GM23338 (cell line): Measurements from ENCODE around the gene TCF7L2. TPM values are rescaled to one million over a fixed set of nuclear protein-coding genes. Genes with fewer than 3 reads are reported as not detected.

Experiments
- ATAC-seq: fragments of 200-7000 bp; cut with Tn5 transposase; 3 replicates; pipeline ENCODE4 v1.9.1; 2020
- DNase-seq: peaks from one replicate; pipeline ENCODE4 v3.0.0-alpha.2; 2015; ENCODE audit warnings: low spot score
- H2AFZ ChIP-seq: fragments of 200-600 bp; sonication (generic); 2 replicates; pipeline ENCODE4 v1.8.0; 2016; ENCODE audit warnings: antibody characterized with exemption, mild to moderate bottlenecking, moderate library complexity
- H3F3A ChIP-seq: fragments of 200-600 bp; sonication (generic); replicated peaks from 2 replicates; pipeline ENCODE4 v1.8.0; 2017; ENCODE audit warnings: antibody characterized with exemption, mixed run types, low read depth
- H3K27ac ChIP-seq: fragments of 200-600 bp; sonication (generic); 2 replicates; pipeline ENCODE4 v1.6.1; 2016; ENCODE audit warnings: low read depth
- H3K27me3 ChIP-seq: fragments of 200-600 bp; sonication (generic); 2 replicates; pipeline ENCODE4 v1.8.0; 2016; ENCODE audit warnings: mild to moderate bottlenecking, mixed run types, moderate library complexity; ENCODE audit not compliant: insufficient read depth
- H3K36me3 ChIP-seq: fragments of 200-600 bp; sonication (generic); 2 replicates; pipeline ENCODE4 v1.8.0; 2016; ENCODE audit warnings: mild to moderate bottlenecking; ENCODE audit not compliant: insufficient read depth
- H3K4me1 ChIP-seq: fragments of 200-600 bp; sonication (generic); 2 replicates; pipeline ENCODE4 v1.8.0; 2016; ENCODE audit warnings: mild to moderate bottlenecking, moderate library complexity; ENCODE audit not compliant: insufficient read depth
- H3K4me2 ChIP-seq: fragments of 200-600 bp; sonication (generic); 2 replicates; pipeline ENCODE4 v1.7.1; 2017; ENCODE audit warnings: mixed run types
- H3K4me3 ChIP-seq: fragments of 200-600 bp; sonication (generic); 2 replicates; pipeline ENCODE4 v1.6.1; 2016; ENCODE audit warnings: mixed run types
- H3K79me2 ChIP-seq: fragments of 200-600 bp; sonication (generic); replicated peaks from 2 replicates; pipeline ENCODE4 v1.8.0; 2017; ENCODE audit warnings: mild to moderate bottlenecking; ENCODE audit not compliant: insufficient read depth
- H3K9me2 ChIP-seq: fragments of 200-600 bp; sonication (generic); 2 replicates; pipeline ENCODE4 v1.8.0; 2017; ENCODE audit not compliant: insufficient read depth
- H4K20me1 ChIP-seq: fragments of 200-600 bp; sonication (generic); replicated peaks from 2 replicates; pipeline ENCODE4 v1.8.0; 2017; ENCODE audit warnings: mild to moderate bottlenecking; ENCODE audit not compliant: insufficient read depth
- H3K27ac Mint-ChIP-seq: 2 replicates; pipeline ENCODE4 v1.8.0; 2020; ENCODE audit warnings: inconsistent platforms, mild to moderate bottlenecking, moderate library complexity, mixed read lengths
- H3K27me3 Mint-ChIP-seq: 3 replicates; pipeline ENCODE4 v1.8.0; 2022; ENCODE audit warnings: low read depth, mild to moderate bottlenecking, moderate library complexity, mixed read lengths, inconsistent platforms; ENCODE audit not compliant: insufficient read depth, poor library complexity
- H3K36me3 Mint-ChIP-seq: 3 replicates; pipeline ENCODE4 v1.8.0; 2021; ENCODE audit warnings: low read depth, mild to moderate bottlenecking, inconsistent platforms, moderate library complexity, mixed read lengths
- H3K4me1 Mint-ChIP-seq: 3 replicates; pipeline ENCODE4 v1.8.0; 2020; ENCODE audit warnings: mild to moderate bottlenecking, inconsistent platforms, mixed read lengths
- H3K4me3 Mint-ChIP-seq: 3 replicates; pipeline ENCODE4 v1.8.0; 2021; ENCODE audit warnings: moderate library complexity, mild to moderate bottlenecking, inconsistent platforms, mixed read lengths
- H3K9me3 Mint-ChIP-seq: 3 replicates; pipeline ENCODE4 v1.8.0; 2020; ENCODE audit warnings: moderate library complexity, mild to moderate bottlenecking, inconsistent platforms, mixed read lengths
- CREB1 ChIP-seq: fragments of 250-450 bp; sonication (Bioruptor Pico); IDR thresholded peaks from 2 replicates; pipeline ENCODE4 v1.5.0; 2020; ENCODE audit warnings: low read depth, mild to moderate bottlenecking, moderate library complexity
- ETS1 ChIP-seq: IDR thresholded peaks from 2 replicates; pipeline ENCODE4 v1.6.1; 2016; ENCODE audit warnings: antibody characterized with exemption
- EZH2 ChIP-seq: fragments of 200-600 bp; sonication (generic); IDR thresholded peaks from one replicate; pipeline ENCODE4 v1.8.0; 2017; ENCODE audit warnings: antibody characterized with exemption, mild to moderate bottlenecking, low read depth; ENCODE audit not compliant: unreplicated experiment
- EZH2phosphoT487 ChIP-seq: fragments of 200-600 bp; sonication (generic); IDR thresholded peaks from one replicate; pipeline ENCODE4 v1.8.1; 2018; ENCODE audit warnings: antibody characterized with exemption; ENCODE audit not compliant: unreplicated experiment
- POLR2AphosphoS5 ChIP-seq: IDR thresholded peaks from 2 replicates; pipeline ENCODE4 v1.6.1; 2016; ENCODE audit warnings: antibody characterized with exemption, low read depth
- REST ChIP-seq: IDR thresholded peaks from one replicate; pipeline ENCODE4 v1.6.1; 2018; ENCODE audit warnings: antibody characterized with exemption; ENCODE audit not compliant: unreplicated experiment
- STAT1 ChIP-seq: IDR thresholded peaks from one replicate; pipeline ENCODE4 v1.6.1; 2016; ENCODE audit warnings: antibody characterized with exemption; ENCODE audit not compliant: unreplicated experiment
- ZNF331 ChIP-seq: fragments of 250-450 bp; sonication (Bioruptor Pico); IDR thresholded peaks from 2 replicates; pipeline ENCODE4 v1.5.0; 2020; ENCODE audit warnings: low read depth, mild to moderate bottlenecking, moderate library complexity
- ZNF462 ChIP-seq: fragments of 250-450 bp; sonication (Bioruptor Pico); IDR thresholded peaks from 2 replicates; pipeline ENCODE4 v1.5.0; 2020; ENCODE audit warnings: mild to moderate bottlenecking, moderate library complexity
- polyA plus RNA-seq: library from polyadenylated mRNA; unstranded; fragments of >200 nt; fragmentation: Nextera tagmentation; extraction: Ambion mirVana; gene quantifications from 2 replicates; pipeline ENCODE4 v1.2.1, GENCODE V29; 2016
- total RNA-seq: library from RNA; depleted of rRNA; stranded (reverse); fragments of >200 nt; shearing (Covaris generic); gene quantifications from 2 replicates; pipeline ENCODE4 v1.2.3, GENCODE V29; 2014

TCF7L2 gene
- total and polyA plus RNA-seq, 2 experiments from 2014 or later, result 32.2 to 80.8 TPM

- TF ChIP-seq REST, result no peak
- no peak for TF ChIP-seq STAT1
- TF ChIP-seq EZH2phosphoT487, result no peak
- TF ChIP-seq POLR2AphosphoS5, result no peak
- no peak for TF ChIP-seq ETS1
Measured at GRCh38 chr10:113047605-113047962, 97.5 kb downstream of the TCF7L2 start (continued).

GRCh38 chr10:113047963-113048781 is 98.1 kb downstream of the TCF7L2 start:
- Mint-ChIP-seq H3K36me3 (peaks cover 24% of the 10 kb centered on the region), H3K27me3 (peaks cover 15% of the 10 kb centered on the region), H3K4me3 (peak overlapping the region; percentile 29), H3K4me1 (peaks cover 95% of the 10 kb centered on the region), H3K9me3 (no peaks in the 10 kb centered on the region), H3K27ac (peak overlapping the region; percentile 45)
- Histone ChIP-seq H3K4me1 (peaks cover 97% of the 10 kb centered on the region), H3K27ac (peak overlapping the region; percentile 41; the same call in 1 of the 2 replicates), H3F3A (peaks cover 14% of the 10 kb centered on the region), H2AFZ (no peak overlapping the region), H3K4me2 (peak overlapping the region; percentile 61), H3K27me3 (no peaks in the 10 kb centered on the region), H3K79me2 (peaks cover 97% of the 10 kb centered on the region), H3K9me2 (no peaks in the 10 kb centered on the region; the same call in 1 of the 2 replicates), H4K20me1 (peaks cover 82% of the 10 kb centered on the region), H3K36me3 (no peaks in the 10 kb centered on the region), H3K4me3 (0 out of 2 replicates have a peak overlapping the region, but pooled peaks have one; percentile 20)
- ATAC-seq, result peak; percentile 58
- DNase-seq, result peak; percentile 68
- TF ChIP-seq ZNF462 (no peak), EZH2 (no peak), ZNF331 (CRISPR knock-in tag) (no peak), EZH2phosphoT487 (no peak), ETS1 (no peak), CREB1 (CRISPR knock-in tag) (no peak)
